ENCODE data around the gene RYK. TPM values are rescaled to one million over a fixed set of nuclear protein-coding genes. Genes with fewer than 3 reads are reported as not detected.

RYK gene
- total RNA-seq, 1 experiment from 2014 or later, result 60.6 TPM

GRCh38 chr3:134134698-134135415 lies 115.8 kb downstream of the RYK start:
- H2AK5ac ChIP-seq (ENCODE audit: insufficient read length, low read length), result no peak overlapping the region
- no peak for TF ChIP-seq CTCF (conservative IDR thresholded peaks at IDR 0.05)
- no peak overlapping the region for H2BK12ac ChIP-seq (ENCODE audit: insufficient read length, low read depth, low read length)
- H2BK120ac ChIP-seq (ENCODE audit: low read depth, low read length, poor library complexity, severe bottlenecking), result no peak overlapping the region
- no peak overlapping the region for H2AFZ ChIP-seq (ENCODE audit: low read length)
- no peak overlapping the region for H3K56ac ChIP-seq (ENCODE audit: insufficient read length, low read depth, low read length)
- H4K5ac ChIP-seq (ENCODE audit: insufficient read length, low read depth, low read length), result no peak overlapping the region
- H2BK5ac ChIP-seq (ENCODE audit: insufficient read length, low read length), result no peak overlapping the region
- no peak overlapping the region for H4K8ac ChIP-seq (replicated peaks; ENCODE audit: insufficient read length, low read depth, low read length)
- no peak overlapping the region for H2BK20ac ChIP-seq (ENCODE audit: low read depth, low read length, poor library complexity, severe bottlenecking)
- H3K27me3 Mint-ChIP-seq (ENCODE audit: low read depth), result no peaks in the 10 kb centered on the region
- no peaks in the 10 kb centered on the region for H3K4me1 Mint-ChIP-seq
- no peak overlapping the region for H3K4ac ChIP-seq (ENCODE audit: low read depth, low read length)
- no peaks in the 10 kb centered on the region for H3K23me2 ChIP-seq (ENCODE audit: insufficient read length, low read depth, low read length, poor library complexity, severe bottlenecking)
- no peaks in the 10 kb centered on the region for H3K79me1 ChIP-seq (ENCODE audit: insufficient read depth, low read depth, low read length, poor library complexity, severe bottlenecking)
- H3K9me3 Mint-ChIP-seq, result peaks cover 19 to 31% of the 10 kb centered on the region in 2 experiments
- H3K14ac ChIP-seq (ENCODE audit: insufficient read depth, low read length), result no peak overlapping the region
- H4K91ac ChIP-seq (ENCODE audit: insufficient read length, low read depth, low read length), result no peak overlapping the region
- H4K20me1 ChIP-seq (ENCODE audit: control insufficient read depth, insufficient read depth, insufficient read length), result no peaks in the 10 kb centered on the region
- no peaks in the 10 kb centered on the region for H3K4me1 ChIP-seq (ENCODE audit: insufficient read depth, low read length)
- no peak overlapping the region for H3K18ac ChIP-seq (ENCODE audit: insufficient read length, low read depth, low read length)
- H3K9me3 ChIP-seq (ENCODE audit: control insufficient read depth, low read depth, low read length), result no peaks in the 10 kb centered on the region
- H3K4me2 ChIP-seq (ENCODE audit: insufficient read depth, insufficient read length, low read length), result no peak overlapping the region
- no peak overlapping the region for H3K4me3 Mint-ChIP-seq
- no CpG with 5 or more reads among the region's 3 CpGs for WGBS (ENCODE audit: extremely low coverage, insufficient read length, low lambda C conversion rate)
- no peak overlapping the region for H2BK15ac ChIP-seq (ENCODE audit: low read depth, low read length)
- no peak overlapping the region for H3T11ph ChIP-seq (ENCODE audit: low read length)
- no peaks in the 10 kb centered on the region for H3K27me3 ChIP-seq (ENCODE audit: insufficient read depth, low read length)
- no peaks in the 10 kb centered on the region for H3K79me2 ChIP-seq (ENCODE audit: insufficient read depth, low read length)
- DNase-seq, result no peak
- peaks cover 8 to 23% (median 10%) of the 10 kb centered on the region in 3 experiments for H3K36me3 Mint-ChIP-seq (ENCODE audit: insufficient read depth in 1 of 3, low read depth in 3 of 3)
- H3K9ac ChIP-seq (ENCODE audit: extremely low read depth, insufficient read length, low read length), result no peak overlapping the region
- H3K27ac ChIP-seq (ENCODE audit: insufficient read length, low read depth, low read length), result no peak overlapping the region
- H3K27ac Mint-ChIP-seq, result no peak overlapping the region
- H3K23ac ChIP-seq (ENCODE audit: insufficient read length, low read depth, low read length), result no peak overlapping the region
